GM23338 (cell line): ENCODE data around the gene AIFM2. TPM values are rescaled to one million over a fixed set of nuclear protein-coding genes. Genes with fewer than 3 reads are reported as not detected.

Experiments
- ATAC-seq: fragments of 200-7000 bp; cut with Tn5 transposase; 3 replicates; pipeline ENCODE4 v1.9.1; 2020
- DNase-seq: peaks from one replicate; pipeline ENCODE4 v3.0.0-alpha.2; 2015; ENCODE audit warnings: low spot score
- H2AFZ ChIP-seq: fragments of 200-600 bp; sonication (generic); 2 replicates; pipeline ENCODE4 v1.8.0; 2016; ENCODE audit warnings: antibody characterized with exemption, mild to moderate bottlenecking, moderate library complexity
- H3F3A ChIP-seq: fragments of 200-600 bp; sonication (generic); replicated peaks from 2 replicates; pipeline ENCODE4 v1.8.0; 2017; ENCODE audit warnings: antibody characterized with exemption, mixed run types, low read depth
- H3K27ac ChIP-seq: fragments of 200-600 bp; sonication (generic); 2 replicates; pipeline ENCODE4 v1.6.1; 2016; ENCODE audit warnings: low read depth
- H3K27me3 ChIP-seq: fragments of 200-600 bp; sonication (generic); 2 replicates; pipeline ENCODE4 v1.8.0; 2016; ENCODE audit warnings: mild to moderate bottlenecking, mixed run types, moderate library complexity; ENCODE audit not compliant: insufficient read depth
- H3K36me3 ChIP-seq: fragments of 200-600 bp; sonication (generic); 2 replicates; pipeline ENCODE4 v1.8.0; 2016; ENCODE audit warnings: mild to moderate bottlenecking; ENCODE audit not compliant: insufficient read depth
- H3K4me1 ChIP-seq: fragments of 200-600 bp; sonication (generic); 2 replicates; pipeline ENCODE4 v1.8.0; 2016; ENCODE audit warnings: mild to moderate bottlenecking, moderate library complexity; ENCODE audit not compliant: insufficient read depth
- H3K4me2 ChIP-seq: fragments of 200-600 bp; sonication (generic); 2 replicates; pipeline ENCODE4 v1.7.1; 2017; ENCODE audit warnings: mixed run types
- H3K4me3 ChIP-seq: fragments of 200-600 bp; sonication (generic); 2 replicates; pipeline ENCODE4 v1.6.1; 2016; ENCODE audit warnings: mixed run types
- H3K79me2 ChIP-seq: fragments of 200-600 bp; sonication (generic); replicated peaks from 2 replicates; pipeline ENCODE4 v1.8.0; 2017; ENCODE audit warnings: mild to moderate bottlenecking; ENCODE audit not compliant: insufficient read depth
- H3K9me2 ChIP-seq: fragments of 200-600 bp; sonication (generic); 2 replicates; pipeline ENCODE4 v1.8.0; 2017; ENCODE audit not compliant: insufficient read depth
- H4K20me1 ChIP-seq: fragments of 200-600 bp; sonication (generic); replicated peaks from 2 replicates; pipeline ENCODE4 v1.8.0; 2017; ENCODE audit warnings: mild to moderate bottlenecking; ENCODE audit not compliant: insufficient read depth
- H3K27ac Mint-ChIP-seq: 2 replicates; pipeline ENCODE4 v1.8.0; 2020; ENCODE audit warnings: inconsistent platforms, mild to moderate bottlenecking, moderate library complexity, mixed read lengths
- H3K27me3 Mint-ChIP-seq: 3 replicates; pipeline ENCODE4 v1.8.0; 2022; ENCODE audit warnings: low read depth, mild to moderate bottlenecking, moderate library complexity, mixed read lengths, inconsistent platforms; ENCODE audit not compliant: insufficient read depth, poor library complexity
- H3K36me3 Mint-ChIP-seq: 3 replicates; pipeline ENCODE4 v1.8.0; 2021; ENCODE audit warnings: low read depth, mild to moderate bottlenecking, inconsistent platforms, moderate library complexity, mixed read lengths
- H3K4me1 Mint-ChIP-seq: 3 replicates; pipeline ENCODE4 v1.8.0; 2020; ENCODE audit warnings: mild to moderate bottlenecking, inconsistent platforms, mixed read lengths
- H3K4me3 Mint-ChIP-seq: 3 replicates; pipeline ENCODE4 v1.8.0; 2021; ENCODE audit warnings: moderate library complexity, mild to moderate bottlenecking, inconsistent platforms, mixed read lengths
- H3K9me3 Mint-ChIP-seq: 3 replicates; pipeline ENCODE4 v1.8.0; 2020; ENCODE audit warnings: moderate library complexity, mild to moderate bottlenecking, inconsistent platforms, mixed read lengths
- EZH2 ChIP-seq: fragments of 200-600 bp; sonication (generic); IDR thresholded peaks from one replicate; pipeline ENCODE4 v1.8.0; 2017; ENCODE audit warnings: antibody characterized with exemption, mild to moderate bottlenecking, low read depth; ENCODE audit not compliant: unreplicated experiment
- EZH2phosphoT487 ChIP-seq: fragments of 200-600 bp; sonication (generic); IDR thresholded peaks from one replicate; pipeline ENCODE4 v1.8.1; 2018; ENCODE audit warnings: antibody characterized with exemption; ENCODE audit not compliant: unreplicated experiment
- JUNB ChIP-seq: IDR thresholded peaks from one replicate; pipeline ENCODE4 v1.6.1; 2016; ENCODE audit warnings: antibody characterized with exemption; ENCODE audit not compliant: unreplicated experiment
- ZNF114 ChIP-seq: fragments of 250-450 bp; sonication (Bioruptor Pico); IDR thresholded peaks from 2 replicates; pipeline ENCODE4 v1.5.0; 2020; ENCODE audit warnings: mild to moderate bottlenecking, moderate library complexity
- ZNF331 ChIP-seq: fragments of 250-450 bp; sonication (Bioruptor Pico); IDR thresholded peaks from 2 replicates; pipeline ENCODE4 v1.5.0; 2020; ENCODE audit warnings: low read depth, mild to moderate bottlenecking, moderate library complexity
- polyA plus RNA-seq: library from polyadenylated mRNA; unstranded; fragments of >200 nt; fragmentation: Nextera tagmentation; extraction: Ambion mirVana; gene quantifications from 2 replicates; pipeline ENCODE4 v1.2.1, GENCODE V29; 2016
- total RNA-seq: library from RNA; depleted of rRNA; stranded (reverse); fragments of >200 nt; shearing (Covaris generic); gene quantifications from 2 replicates; pipeline ENCODE4 v1.2.3, GENCODE V29; 2014
- TF ChIP-seq, protein P1 (sequence below): fragments of 250-450 bp; sonication (Bioruptor Pico); IDR thresholded peaks from 2 replicates; pipeline ENCODE4 v1.5.0; 2020; ENCODE audit warnings: mild to moderate bottlenecking, moderate library complexity
- TF ChIP-seq, protein P2 (sequence below), 2 experiments: fragments of 200-600 bp in 1 of 2; sonication (generic) in 1 of 2; conservative IDR thresholded peaks; 2 replicates each; pipeline versions ENCODE4 v1.5.1 to v1.6.1; 2016 to 2017; ENCODE audit warnings: antibody characterized with exemption in 2 of 2, low read depth in 2 of 2, mild to moderate bottlenecking in 2 of 2, moderate library complexity in 1 of 2
- TF ChIP-seq, protein P3 (sequence below): IDR thresholded peaks from one replicate; pipeline ENCODE4 v1.6.1; 2018; ENCODE audit warnings: antibody characterized with exemption; ENCODE audit not compliant: unreplicated experiment
- TF ChIP-seq, protein P4 (sequence below): IDR thresholded peaks from 2 replicates; pipeline ENCODE4 v1.6.1; 2016; ENCODE audit warnings: antibody characterized with exemption

Gene AIFM2
- total and polyA plus RNA-seq, 2 experiments from 2014 or later = 3.2 to 3.6 TPM

DNA sequence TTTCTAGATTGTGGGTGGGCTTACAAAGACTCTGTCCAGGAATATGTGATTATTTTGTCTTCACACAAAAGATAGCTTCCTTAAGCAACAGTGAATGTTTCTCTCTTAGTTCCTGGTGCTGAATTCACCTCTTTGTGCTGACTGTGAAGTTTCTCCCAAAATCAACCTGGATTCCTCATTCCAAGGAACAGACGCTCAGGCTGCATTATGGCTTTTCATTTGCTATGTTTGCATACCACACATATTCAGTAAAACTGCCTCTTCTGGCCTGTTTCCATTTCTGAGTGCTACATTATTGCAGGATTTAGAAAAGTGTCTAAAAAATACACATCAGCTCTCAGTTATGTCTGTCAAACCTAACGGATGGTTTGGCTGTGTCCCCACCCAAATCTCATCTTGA lies 58.5 kb downstream of the AIFM2 start:
- H3K4me1 Mint-ChIP-seq = peaks cover 13% of the 10 kb centered on the region
- H3K27ac Mint-ChIP-seq = no peak overlapping the region
- no peaks in the 10 kb centered on the region for H3K36me3 Mint-ChIP-seq
- H3K9me3 Mint-ChIP-seq = no peaks in the 10 kb centered on the region
- no peak for DNase-seq
- TF ChIP-seq, protein P1, sequence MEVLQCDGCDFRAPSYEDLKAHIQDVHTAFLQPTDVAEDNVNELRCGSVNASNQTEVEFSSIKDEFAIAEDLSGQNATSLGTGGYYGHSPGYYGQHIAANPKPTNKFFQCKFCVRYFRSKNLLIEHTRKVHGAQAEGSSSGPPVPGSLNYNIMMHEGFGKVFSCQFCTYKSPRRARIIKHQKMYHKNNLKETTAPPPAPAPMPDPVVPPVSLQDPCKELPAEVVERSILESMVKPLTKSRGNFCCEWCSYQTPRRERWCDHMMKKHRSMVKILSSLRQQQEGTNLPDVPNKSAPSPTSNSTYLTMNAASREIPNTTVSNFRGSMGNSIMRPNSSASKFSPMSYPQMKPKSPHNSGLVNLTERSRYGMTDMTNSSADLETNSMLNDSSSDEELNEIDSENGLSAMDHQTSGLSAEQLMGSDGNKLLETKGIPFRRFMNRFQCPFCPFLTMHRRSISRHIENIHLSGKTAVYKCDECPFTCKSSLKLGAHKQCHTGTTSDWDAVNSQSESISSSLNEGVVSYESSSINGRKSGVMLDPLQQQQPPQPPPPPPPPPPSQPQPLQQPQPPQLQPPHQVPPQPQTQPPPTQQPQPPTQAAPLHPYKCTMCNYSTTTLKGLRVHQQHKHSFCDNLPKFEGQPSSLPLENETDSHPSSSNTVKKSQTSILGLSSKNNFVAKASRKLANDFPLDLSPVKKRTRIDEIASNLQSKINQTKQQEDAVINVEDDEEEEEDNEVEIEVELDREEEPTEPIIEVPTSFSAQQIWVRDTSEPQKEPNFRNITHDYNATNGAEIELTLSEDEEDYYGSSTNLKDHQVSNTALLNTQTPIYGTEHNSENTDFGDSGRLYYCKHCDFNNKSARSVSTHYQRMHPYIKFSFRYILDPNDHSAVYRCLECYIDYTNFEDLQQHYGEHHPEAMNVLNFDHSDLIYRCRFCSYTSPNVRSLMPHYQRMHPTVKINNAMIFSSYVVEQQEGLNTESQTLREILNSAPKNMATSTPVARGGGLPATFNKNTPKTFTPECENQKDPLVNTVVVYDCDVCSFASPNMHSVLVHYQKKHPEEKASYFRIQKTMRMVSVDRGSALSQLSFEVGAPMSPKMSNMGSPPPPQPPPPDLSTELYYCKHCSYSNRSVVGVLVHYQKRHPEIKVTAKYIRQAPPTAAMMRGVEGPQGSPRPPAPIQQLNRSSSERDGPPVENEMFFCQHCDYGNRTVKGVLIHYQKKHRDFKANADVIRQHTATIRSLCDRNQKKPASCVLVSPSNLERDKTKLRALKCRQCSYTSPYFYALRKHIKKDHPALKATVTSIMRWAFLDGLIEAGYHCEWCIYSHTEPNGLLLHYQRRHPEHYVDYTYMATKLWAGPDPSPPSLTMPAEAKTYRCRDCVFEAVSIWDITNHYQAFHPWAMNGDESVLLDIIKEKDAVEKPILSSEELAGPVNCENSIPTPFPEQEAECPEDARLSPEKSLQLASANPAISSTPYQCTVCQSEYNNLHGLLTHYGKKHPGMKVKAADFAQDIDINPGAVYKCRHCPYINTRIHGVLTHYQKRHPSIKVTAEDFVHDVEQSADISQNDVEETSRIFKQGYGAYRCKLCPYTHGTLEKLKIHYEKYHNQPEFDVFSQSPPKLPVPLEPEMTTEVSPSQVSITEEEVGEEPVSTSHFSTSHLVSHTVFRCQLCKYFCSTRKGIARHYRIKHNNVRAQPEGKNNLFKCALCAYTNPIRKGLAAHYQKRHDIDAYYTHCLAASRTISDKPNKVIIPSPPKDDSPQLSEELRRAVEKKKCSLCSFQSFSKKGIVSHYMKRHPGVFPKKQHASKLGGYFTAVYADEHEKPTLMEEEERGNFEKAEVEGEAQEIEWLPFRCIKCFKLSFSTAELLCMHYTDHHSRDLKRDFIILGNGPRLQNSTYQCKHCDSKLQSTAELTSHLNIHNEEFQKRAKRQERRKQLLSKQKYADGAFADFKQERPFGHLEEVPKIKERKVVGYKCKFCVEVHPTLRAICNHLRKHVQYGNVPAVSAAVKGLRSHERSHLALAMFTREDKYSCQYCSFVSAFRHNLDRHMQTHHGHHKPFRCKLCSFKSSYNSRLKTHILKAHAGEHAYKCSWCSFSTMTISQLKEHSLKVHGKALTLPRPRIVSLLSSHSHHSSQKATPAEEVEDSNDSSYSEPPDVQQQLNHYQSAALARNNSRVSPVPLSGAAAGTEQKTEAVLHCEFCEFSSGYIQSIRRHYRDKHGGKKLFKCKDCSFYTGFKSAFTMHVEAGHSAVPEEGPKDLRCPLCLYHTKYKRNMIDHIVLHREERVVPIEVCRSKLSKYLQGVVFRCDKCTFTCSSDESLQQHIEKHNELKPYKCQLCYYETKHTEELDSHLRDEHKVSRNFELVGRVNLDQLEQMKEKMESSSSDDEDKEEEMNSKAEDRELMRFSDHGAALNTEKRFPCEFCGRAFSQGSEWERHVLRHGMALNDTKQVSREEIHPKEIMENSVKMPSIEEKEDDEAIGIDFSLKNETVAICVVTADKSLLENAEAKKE = no peak
- TF ChIP-seq, protein P2, sequence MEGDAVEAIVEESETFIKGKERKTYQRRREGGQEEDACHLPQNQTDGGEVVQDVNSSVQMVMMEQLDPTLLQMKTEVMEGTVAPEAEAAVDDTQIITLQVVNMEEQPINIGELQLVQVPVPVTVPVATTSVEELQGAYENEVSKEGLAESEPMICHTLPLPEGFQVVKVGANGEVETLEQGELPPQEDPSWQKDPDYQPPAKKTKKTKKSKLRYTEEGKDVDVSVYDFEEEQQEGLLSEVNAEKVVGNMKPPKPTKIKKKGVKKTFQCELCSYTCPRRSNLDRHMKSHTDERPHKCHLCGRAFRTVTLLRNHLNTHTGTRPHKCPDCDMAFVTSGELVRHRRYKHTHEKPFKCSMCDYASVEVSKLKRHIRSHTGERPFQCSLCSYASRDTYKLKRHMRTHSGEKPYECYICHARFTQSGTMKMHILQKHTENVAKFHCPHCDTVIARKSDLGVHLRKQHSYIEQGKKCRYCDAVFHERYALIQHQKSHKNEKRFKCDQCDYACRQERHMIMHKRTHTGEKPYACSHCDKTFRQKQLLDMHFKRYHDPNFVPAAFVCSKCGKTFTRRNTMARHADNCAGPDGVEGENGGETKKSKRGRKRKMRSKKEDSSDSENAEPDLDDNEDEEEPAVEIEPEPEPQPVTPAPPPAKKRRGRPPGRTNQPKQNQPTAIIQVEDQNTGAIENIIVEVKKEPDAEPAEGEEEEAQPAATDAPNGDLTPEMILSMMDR (conservative IDR thresholded peaks at IDR 0.05; ENCODE audit: low read depth in 2 of 2) = no peak
- TF ChIP-seq EZH2phosphoT487 = no peak
- no peak for TF ChIP-seq ZNF114 (CRISPR knock-in tag)
- TF ChIP-seq, protein P3, sequence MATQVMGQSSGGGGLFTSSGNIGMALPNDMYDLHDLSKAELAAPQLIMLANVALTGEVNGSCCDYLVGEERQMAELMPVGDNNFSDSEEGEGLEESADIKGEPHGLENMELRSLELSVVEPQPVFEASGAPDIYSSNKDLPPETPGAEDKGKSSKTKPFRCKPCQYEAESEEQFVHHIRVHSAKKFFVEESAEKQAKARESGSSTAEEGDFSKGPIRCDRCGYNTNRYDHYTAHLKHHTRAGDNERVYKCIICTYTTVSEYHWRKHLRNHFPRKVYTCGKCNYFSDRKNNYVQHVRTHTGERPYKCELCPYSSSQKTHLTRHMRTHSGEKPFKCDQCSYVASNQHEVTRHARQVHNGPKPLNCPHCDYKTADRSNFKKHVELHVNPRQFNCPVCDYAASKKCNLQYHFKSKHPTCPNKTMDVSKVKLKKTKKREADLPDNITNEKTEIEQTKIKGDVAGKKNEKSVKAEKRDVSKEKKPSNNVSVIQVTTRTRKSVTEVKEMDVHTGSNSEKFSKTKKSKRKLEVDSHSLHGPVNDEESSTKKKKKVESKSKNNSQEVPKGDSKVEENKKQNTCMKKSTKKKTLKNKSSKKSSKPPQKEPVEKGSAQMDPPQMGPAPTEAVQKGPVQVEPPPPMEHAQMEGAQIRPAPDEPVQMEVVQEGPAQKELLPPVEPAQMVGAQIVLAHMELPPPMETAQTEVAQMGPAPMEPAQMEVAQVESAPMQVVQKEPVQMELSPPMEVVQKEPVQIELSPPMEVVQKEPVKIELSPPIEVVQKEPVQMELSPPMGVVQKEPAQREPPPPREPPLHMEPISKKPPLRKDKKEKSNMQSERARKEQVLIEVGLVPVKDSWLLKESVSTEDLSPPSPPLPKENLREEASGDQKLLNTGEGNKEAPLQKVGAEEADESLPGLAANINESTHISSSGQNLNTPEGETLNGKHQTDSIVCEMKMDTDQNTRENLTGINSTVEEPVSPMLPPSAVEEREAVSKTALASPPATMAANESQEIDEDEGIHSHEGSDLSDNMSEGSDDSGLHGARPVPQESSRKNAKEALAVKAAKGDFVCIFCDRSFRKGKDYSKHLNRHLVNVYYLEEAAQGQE = no peak
- no peak for TF ChIP-seq EZH2
- TF ChIP-seq JUNB = no peak
- TF ChIP-seq, protein P4, sequence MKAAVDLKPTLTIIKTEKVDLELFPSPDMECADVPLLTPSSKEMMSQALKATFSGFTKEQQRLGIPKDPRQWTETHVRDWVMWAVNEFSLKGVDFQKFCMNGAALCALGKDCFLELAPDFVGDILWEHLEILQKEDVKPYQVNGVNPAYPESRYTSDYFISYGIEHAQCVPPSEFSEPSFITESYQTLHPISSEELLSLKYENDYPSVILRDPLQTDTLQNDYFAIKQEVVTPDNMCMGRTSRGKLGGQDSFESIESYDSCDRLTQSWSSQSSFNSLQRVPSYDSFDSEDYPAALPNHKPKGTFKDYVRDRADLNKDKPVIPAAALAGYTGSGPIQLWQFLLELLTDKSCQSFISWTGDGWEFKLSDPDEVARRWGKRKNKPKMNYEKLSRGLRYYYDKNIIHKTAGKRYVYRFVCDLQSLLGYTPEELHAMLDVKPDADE = no peak
- TF ChIP-seq ZNF331 (CRISPR knock-in tag) = no peak
- no peak for ATAC-seq
- Histone ChIP-seq H2AFZ (no peak overlapping the region), H3K4me3 (no peak overlapping the region), H3K36me3 (no peaks in the 10 kb centered on the region), H3K9me2 (no peaks in the 10 kb centered on the region), H3K27ac (no peak overlapping the region), H3K4me1 (peaks cover 9% of the 10 kb centered on the region; the same call in 1 of the 2 replicates), H3K27me3 (no peaks in the 10 kb centered on the region), H4K20me1 (no peaks in the 10 kb centered on the region; the same call in 1 of the 2 replicates), H3K4me2 (no peak overlapping the region), H3K79me2 (no peaks in the 10 kb centered on the region), H3F3A (no peaks in the 10 kb centered on the region)
- no peaks in the 10 kb centered on the region for H3K27me3 Mint-ChIP-seq
- no peak overlapping the region for H3K4me3 Mint-ChIP-seq
